GM06990 (cell line): ENCODE data around the gene S1PR5.
A peak's percentile ranks its signal among the peaks of the same experiment; 100 is the strongest.

Experiments
- DNase-seq: peaks from one replicate; pipeline ENCODE4 v3.0.0-alpha.2; 2011; ENCODE audit not compliant: insufficient read length; ENCODE audit errors: extremely low read depth
- H3K27me3 ChIP-seq: replicated peaks from 2 replicates; pipeline ENCODE4 v1.6.0; 2011; ENCODE audit warnings: low read length; ENCODE audit not compliant: control insufficient read depth, insufficient read depth
- H3K36me3 ChIP-seq: 2 replicates; pipeline ENCODE4 v1.5.1; 2011; ENCODE audit warnings: low read length; ENCODE audit not compliant: control insufficient read depth, insufficient read depth
- H3K4me3 ChIP-seq: replicated peaks from 2 replicates; pipeline ENCODE4 v1.5.1; 2011; ENCODE audit warnings: low read depth, mild to moderate bottlenecking, control low read depth, low read length
- CTCF ChIP-seq: IDR thresholded peaks from 2 replicates; pipeline ENCODE4 v1.5.1; 2011; ENCODE audit warnings: low read length, control low read depth, mild to moderate bottlenecking, inconsistent platforms; ENCODE audit not compliant: insufficient read depth, poor library complexity, severe bottlenecking

S1PR5 gene

GRCh38 chr19:10478476-10478875 lies 38.8 kb downstream of the S1PR5 start:
- Histone ChIP-seq H3K27me3 (no peaks in the 10 kb centered on the region), H3K36me3 (no peaks in the 10 kb centered on the region), H3K4me3 (no peak overlapping the region)
- no peak for DNase-seq
- TF ChIP-seq CTCF: no peak

- DNase-seq: no peak
- no peak overlapping the region for H3K4me3 ChIP-seq
- no peak for TF ChIP-seq CTCF
- no peaks in the 10 kb centered on the region for H3K27me3 ChIP-seq
- no peaks in the 10 kb centered on the region for H3K36me3 ChIP-seq
These were observed 42.2 kb downstream of the S1PR5 start for GRCh38 chr19:10474962-10475451.

- TF ChIP-seq CTCF: no peak
- no peaks in the 10 kb centered on the region for H3K36me3 ChIP-seq
- no peak for DNase-seq
These were observed 44.1 kb downstream of the S1PR5 start for GRCh38 chr19:10473192-10473591.

GRCh38 chr19:10471909-10472308 lies 45.3 kb downstream of the S1PR5 start:
- DNase-seq: no peak
- peak; percentile 49 for TF ChIP-seq CTCF
- peaks cover 2% of the 10 kb centered on the region; the same call in 1 of the 2 replicates for H3K36me3 ChIP-seq

More at GRCh38 chr19:10473192-10473591, 44.1 kb downstream of the S1PR5 start:
- Histone ChIP-seq H3K4me3 (no peak overlapping the region), H3K27me3 (no peaks in the 10 kb centered on the region)

GRCh38 chr19:10468133-10468532 lies 49.1 kb downstream of the S1PR5 start:
- Histone ChIP-seq H3K4me3 (no peak overlapping the region), H3K36me3 (peaks cover 6% of the 10 kb centered on the region), H3K27me3 (no peaks in the 10 kb centered on the region)
- no peak for DNase-seq
- no peak for TF ChIP-seq CTCF

More at GRCh38 chr19:10471909-10472308, 45.3 kb downstream of the S1PR5 start:
- Histone ChIP-seq H3K4me3 (no peak overlapping the region), H3K27me3 (no peaks in the 10 kb centered on the region)

GRCh38 chr19:10467104-10467706 lies 50.0 kb downstream of the S1PR5 start:
- H3K4me3 ChIP-seq: no peak overlapping the region
- DNase-seq: no peak
- H3K27me3 ChIP-seq: no peaks in the 10 kb centered on the region
- peaks cover 6% of the 10 kb centered on the region for H3K36me3 ChIP-seq
- TF ChIP-seq CTCF: no peak
